ENCODE results near the gene RXFP1.
"Not testable (repeated sequence)": the region's sequence is repeated elsewhere in the genome, so short reads cannot be mapped to it uniquely, and the experiment has no call there.

RXFP1 gene

GRCh38 chr4:158613046-158613445 lies 91.4 kb downstream of the RXFP1 start:
- DNase-seq: no peak

- no peak for DNase-seq
Observed at GRCh38 chr4:158617956-158618355, 96.3 kb downstream of the RXFP1 start.

GRCh38 chr4:158621729-158622128 lies 100.0 kb downstream of the RXFP1 start:
- DNase-seq: no peak

- no peak for DNase-seq
Observed at GRCh38 chr4:158622251-158622650, 100.6 kb downstream of the RXFP1 start.

- no peak for DNase-seq
Observed at GRCh38 chr4:158624889-158625478, 103.3 kb downstream of the RXFP1 start.

- DNase-seq: no peak
Observed at GRCh38 chr4:158625544-158625943, 103.9 kb downstream of the RXFP1 start.

- no peak for DNase-seq
Observed at GRCh38 chr4:158630893-158631292, 109.2 kb downstream of the RXFP1 start.

GRCh38 chr4:158636619-158637018 lies 114.9 kb downstream of the RXFP1 start:
- no peak for DNase-seq

GRCh38 chr4:158644356-158644755 lies 122.7 kb downstream of the RXFP1 start:
- no peak for DNase-seq

GRCh38 chr4:158644760-158645159 lies 123.1 kb downstream of the RXFP1 start:
- no peak for DNase-seq

- DNase-seq: no peak
Observed at GRCh38 chr4:158649111-158649680, 127.5 kb downstream of the RXFP1 start.

GRCh38 chr4:158652920-158653319 lies 131.2 kb downstream of the RXFP1 start:
- DNase-seq: no peak

- no peak for DNase-seq
Observed at GRCh38 chr4:158656439-158656838, 134.8 kb downstream of the RXFP1 start.

GRCh38 chr4:158657291-158657690 lies 135.6 kb downstream of the RXFP1 start:
- DNase-seq: no peak

GRCh38 chr4:158663255-158663654 lies 141.6 kb downstream of the RXFP1 start:
- DNase-seq: not testable (repeated sequence)

- not testable (repeated sequence) for DNase-seq
Observed at GRCh38 chr4:158663707-158664625, 142.3 kb downstream of the RXFP1 start.

GRCh38 chr4:158664806-158665205 lies 143.1 kb downstream of the RXFP1 start:
- no peak for DNase-seq

- no peak for DNase-seq
Observed at GRCh38 chr4:158666892-158667291, 145.2 kb downstream of the RXFP1 start.

GRCh38 chr4:158667651-158668198 lies 146.0 kb downstream of the RXFP1 start:
- no peak for DNase-seq

GRCh38 chr4:158669310-158669709 lies 147.6 kb downstream of the RXFP1 start:
- no peak for DNase-seq

GRCh38 chr4:158670975-158671664 lies 149.4 kb downstream of the RXFP1 start:
- peak; percentile 86 for DNase-seq

- DNase-seq: no peak
Observed at GRCh38 chr4:158671665-158671914, 149.9 kb downstream of the RXFP1 start, which contains the start of gene C4orf46. Gene C4orf46, minus strand, starts transcription at chr4:158671887. Its CDS starts 86 bp downstream, at chr4:158671801.

All from right kidney (tissue), 1 donor.